ENCODE data around the gene CLIP1.
A peak's percentile ranks its signal among the peaks of the same experiment; 100 is the strongest.
"Not testable (repeated sequence)": the region's sequence is repeated elsewhere in the genome, so short reads cannot be mapped to it uniquely, and the experiment has no call there.

The CLIP1 gene

GRCh38 chr12:122366685-122367475 lies 55.6 kb downstream of the CLIP1 start:
- peaks cover 42% of the 10 kb centered on the region for H3K4me1 ChIP-seq (ENCODE audit: control insufficient read depth, insufficient read depth, low read length)
- DNase-seq (ENCODE audit: low read depth), result peak; percentile 82
- H3K27me3 ChIP-seq (replicated peaks; ENCODE audit: control insufficient read depth, insufficient read depth, low read length), result no peaks in the 10 kb centered on the region
- H3K9me3 ChIP-seq (ENCODE audit: control insufficient read depth, low read length), result no peaks in the 10 kb centered on the region
- H3K36me3 ChIP-seq (ENCODE audit: control insufficient read depth, insufficient read depth, low read length, severe bottlenecking), result peaks cover 8% of the 10 kb centered on the region
- peak overlapping the region; percentile 3 for H3K4me3 ChIP-seq (ENCODE audit: low read length)
- H3K9ac ChIP-seq (ENCODE audit: low read length), result peak overlapping the region; percentile 56

DNA sequence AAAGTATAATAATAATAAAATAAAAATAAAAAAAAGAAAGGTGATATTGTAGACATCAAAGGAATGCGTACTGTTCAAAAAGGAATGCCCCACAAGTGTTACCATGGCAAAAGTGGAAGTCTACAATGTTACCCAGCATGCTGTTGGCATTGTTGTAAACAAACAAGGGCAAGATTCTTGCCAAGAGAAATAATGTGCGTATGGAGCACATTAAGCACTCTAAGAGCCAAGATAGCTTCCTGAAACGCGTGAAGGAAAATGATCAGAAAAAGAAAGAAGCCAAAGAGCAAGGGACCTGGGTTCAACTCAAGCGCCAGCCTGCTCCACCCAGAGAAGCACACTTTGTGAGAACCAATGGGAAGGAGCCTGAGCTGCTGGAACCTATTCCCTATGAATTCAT lies 57.2 kb downstream of the CLIP1 start:
- H3K4me3 ChIP-seq (ENCODE audit: low read length); H3K9me3 ChIP-seq (ENCODE audit: control insufficient read depth, low read length); H3K9ac ChIP-seq (ENCODE audit: low read length); H3K27me3 ChIP-seq (replicated peaks; ENCODE audit: control insufficient read depth, insufficient read depth, low read length): not testable (repeated sequence)
- DNase-seq (ENCODE audit: low read depth), result peak; percentile 32
- Histone ChIP-seq H3K4me1 (ENCODE audit: control insufficient read depth, insufficient read depth, low read length) (peaks cover 42% of the 10 kb centered on the region), H3K36me3 (ENCODE audit: control insufficient read depth, insufficient read depth, low read length, severe bottlenecking) (peaks cover 17% of the 10 kb centered on the region)

GRCh38 chr12:122363782-122364181 lies 58.7 kb downstream of the CLIP1 start:
- peaks cover 30% of the 10 kb centered on the region for H3K36me3 ChIP-seq (ENCODE audit: control insufficient read depth, insufficient read depth, low read length, severe bottlenecking)
- H3K4me1 ChIP-seq (ENCODE audit: control insufficient read depth, insufficient read depth, low read length), result peaks cover 36% of the 10 kb centered on the region
- H3K27me3 ChIP-seq (replicated peaks; ENCODE audit: control insufficient read depth, insufficient read depth, low read length), result no peaks in the 10 kb centered on the region
- no peak overlapping the region for H3K9ac ChIP-seq (ENCODE audit: low read length)
- H3K9me3 ChIP-seq (ENCODE audit: control insufficient read depth, low read length), result no peaks in the 10 kb centered on the region
- H3K4me3 ChIP-seq (ENCODE audit: low read length), result peak overlapping the region; percentile 23
- DNase-seq (ENCODE audit: low read depth), result no peak

DNA sequence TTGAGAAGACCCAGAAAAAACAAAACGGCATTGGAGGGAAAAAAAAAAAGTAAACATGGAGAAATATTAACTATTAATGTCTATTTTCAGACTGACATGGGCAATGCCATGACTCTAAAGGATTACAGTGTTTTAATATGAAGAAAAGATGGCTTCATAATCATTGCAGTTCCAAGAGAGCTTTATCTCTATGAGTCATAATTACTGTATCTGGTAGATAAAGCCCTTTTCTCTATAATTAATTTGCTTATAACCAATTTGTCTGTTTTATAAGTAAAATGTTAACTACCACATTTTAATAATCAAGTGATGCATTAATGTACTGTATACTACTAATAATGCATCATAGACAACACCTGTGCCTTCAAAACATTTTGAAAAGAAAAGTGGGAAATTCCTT lies 59.7 kb downstream of the CLIP1 start:
- DNase-seq (ENCODE audit: low read depth), result no peak
- H3K9me3 ChIP-seq (ENCODE audit: control insufficient read depth, low read length), result no peaks in the 10 kb centered on the region
- peaks cover 26% of the 10 kb centered on the region for H3K4me1 ChIP-seq (ENCODE audit: control insufficient read depth, insufficient read depth, low read length)
- peaks cover 30% of the 10 kb centered on the region for H3K36me3 ChIP-seq (ENCODE audit: control insufficient read depth, insufficient read depth, low read length, severe bottlenecking)
- no peak overlapping the region for H3K9ac ChIP-seq (ENCODE audit: low read length)
- no peak overlapping the region for H3K4me3 ChIP-seq (ENCODE audit: low read length)
- H3K27me3 ChIP-seq (replicated peaks; ENCODE audit: control insufficient read depth, insufficient read depth, low read length), result no peaks in the 10 kb centered on the region

DNA sequence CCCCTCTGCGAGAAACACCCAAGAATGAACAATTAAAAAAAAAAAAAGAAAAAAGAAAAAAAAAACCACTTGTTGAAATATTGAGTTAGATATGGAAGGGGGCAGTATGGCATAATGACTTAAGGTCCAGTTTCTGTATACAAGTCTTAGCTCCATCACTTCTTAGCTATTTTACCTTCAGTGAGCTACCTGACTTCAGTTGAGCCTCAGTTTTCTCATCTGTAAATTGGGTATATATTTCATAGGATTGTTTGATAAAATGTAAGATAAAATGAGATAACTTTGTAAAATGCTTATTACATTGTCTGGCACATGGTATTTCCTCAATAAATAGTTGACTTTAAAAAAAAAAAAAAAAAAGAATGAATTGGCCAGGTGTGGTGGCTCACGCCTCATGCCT lies 64.1 kb downstream of the CLIP1 start:
- H3K9me3 ChIP-seq (ENCODE audit: control insufficient read depth, low read length); H3K4me3 ChIP-seq (ENCODE audit: low read length); H3K27me3 ChIP-seq (replicated peaks; ENCODE audit: control insufficient read depth, insufficient read depth, low read length); H3K9ac ChIP-seq (ENCODE audit: low read length); DNase-seq (ENCODE audit: low read depth); H3K4me1 ChIP-seq (ENCODE audit: control insufficient read depth, insufficient read depth, low read length): not testable (repeated sequence)
- peaks cover 48% of the 10 kb centered on the region for H3K36me3 ChIP-seq (ENCODE audit: control insufficient read depth, insufficient read depth, low read length, severe bottlenecking)

- not testable (repeated sequence) for H3K9me3 ChIP-seq (ENCODE audit: control insufficient read depth, low read length); H3K4me3 ChIP-seq (ENCODE audit: low read length); H3K27me3 ChIP-seq (replicated peaks; ENCODE audit: control insufficient read depth, insufficient read depth, low read length); DNase-seq (ENCODE audit: low read depth); H3K9ac ChIP-seq (ENCODE audit: low read length); H3K4me1 ChIP-seq (ENCODE audit: control insufficient read depth, insufficient read depth, low read length)
- H3K36me3 ChIP-seq (ENCODE audit: control insufficient read depth, insufficient read depth, low read length, severe bottlenecking), result peaks cover 53% of the 10 kb centered on the region
These were observed 64.9 kb downstream of the CLIP1 start for GRCh38 chr12:122357536-122357935.

DNA sequence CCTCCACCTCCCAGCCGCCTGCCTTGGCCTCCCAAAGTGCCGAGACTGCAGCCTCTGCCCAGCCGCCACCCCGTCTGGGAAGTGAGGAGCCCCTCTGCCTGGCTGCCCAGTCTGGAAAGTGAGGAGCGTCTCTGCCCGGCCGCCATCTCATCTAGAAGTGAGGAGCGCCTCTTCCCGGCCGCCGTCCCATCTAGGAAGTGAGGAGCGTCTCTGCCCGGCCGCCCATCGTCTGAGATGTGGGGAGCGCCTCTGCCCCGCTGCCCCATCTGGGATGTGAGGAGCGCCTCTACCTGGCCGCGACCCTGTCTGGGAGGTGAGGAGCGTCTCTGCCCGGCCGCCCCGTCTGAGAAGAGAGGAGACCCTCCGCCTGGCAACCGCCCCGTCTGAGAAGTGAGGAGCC lies 65.5 kb downstream of the CLIP1 start:
- H3K27me3 ChIP-seq (replicated peaks; ENCODE audit: control insufficient read depth, insufficient read depth, low read length); H3K9ac ChIP-seq (ENCODE audit: low read length); H3K4me3 ChIP-seq (ENCODE audit: low read length); DNase-seq (ENCODE audit: low read depth); H3K9me3 ChIP-seq (ENCODE audit: control insufficient read depth, low read length); H3K4me1 ChIP-seq (ENCODE audit: control insufficient read depth, insufficient read depth, low read length): not testable (repeated sequence)
- H3K36me3 ChIP-seq (ENCODE audit: control insufficient read depth, insufficient read depth, low read length, severe bottlenecking), result peaks cover 57% of the 10 kb centered on the region

- Histone ChIP-seq H3K27me3 (replicated peaks; ENCODE audit: control insufficient read depth, insufficient read depth, low read length) (no peaks in the 10 kb centered on the region), H3K4me3 (ENCODE audit: low read length) (no peak overlapping the region), H3K9ac (ENCODE audit: low read length) (no peak overlapping the region), H3K36me3 (ENCODE audit: control insufficient read depth, insufficient read depth, low read length, severe bottlenecking) (peaks cover 58% of the 10 kb centered on the region), H3K9me3 (ENCODE audit: control insufficient read depth, low read length) (no peaks in the 10 kb centered on the region), H3K4me1 (ENCODE audit: control insufficient read depth, insufficient read depth, low read length) (peaks cover 2% of the 10 kb centered on the region)
- DNase-seq (ENCODE audit: low read depth), result peak; percentile 83
These were observed 66.3 kb downstream of the CLIP1 start for GRCh38 chr12:122356192-122356635.

GRCh38 chr12:122355706-122356105 lies 66.8 kb downstream of the CLIP1 start:
- Histone ChIP-seq H3K9ac (ENCODE audit: low read length) (no peak overlapping the region), H3K4me3 (ENCODE audit: low read length) (no peak overlapping the region), H3K27me3 (replicated peaks; ENCODE audit: control insufficient read depth, insufficient read depth, low read length) (no peaks in the 10 kb centered on the region), H3K4me1 (ENCODE audit: control insufficient read depth, insufficient read depth, low read length) (peaks cover 7% of the 10 kb centered on the region), H3K36me3 (ENCODE audit: control insufficient read depth, insufficient read depth, low read length, severe bottlenecking) (peaks cover 57% of the 10 kb centered on the region), H3K9me3 (ENCODE audit: control insufficient read depth, low read length) (no peaks in the 10 kb centered on the region)
- DNase-seq (ENCODE audit: low read depth), result no peak

GRCh38 chr12:122354958-122355641 lies 67.4 kb downstream of the CLIP1 start:
- H3K4me3 ChIP-seq (ENCODE audit: low read length), result no peak overlapping the region
- H3K9me3 ChIP-seq (ENCODE audit: control insufficient read depth, low read length), result no peaks in the 10 kb centered on the region
- peaks cover 52% of the 10 kb centered on the region for H3K36me3 ChIP-seq (ENCODE audit: control insufficient read depth, insufficient read depth, low read length, severe bottlenecking)
- no peaks in the 10 kb centered on the region for H3K27me3 ChIP-seq (replicated peaks; ENCODE audit: control insufficient read depth, insufficient read depth, low read length)
- DNase-seq (ENCODE audit: low read depth), result no peak
- H3K9ac ChIP-seq (ENCODE audit: low read length), result no peak overlapping the region
- H3K4me1 ChIP-seq (ENCODE audit: control insufficient read depth, insufficient read depth, low read length), result peaks cover 11% of the 10 kb centered on the region

- H3K4me3 ChIP-seq (ENCODE audit: low read length), result no peak overlapping the region
- peaks cover 14% of the 10 kb centered on the region for H3K4me1 ChIP-seq (ENCODE audit: control insufficient read depth, insufficient read depth, low read length)
- no peaks in the 10 kb centered on the region for H3K27me3 ChIP-seq (replicated peaks; ENCODE audit: control insufficient read depth, insufficient read depth, low read length)
- no peak for DNase-seq (ENCODE audit: low read depth)
- H3K9me3 ChIP-seq (ENCODE audit: control insufficient read depth, low read length), result no peaks in the 10 kb centered on the region
- no peak overlapping the region for H3K9ac ChIP-seq (ENCODE audit: low read length)
- H3K36me3 ChIP-seq (ENCODE audit: control insufficient read depth, insufficient read depth, low read length, severe bottlenecking), result peaks cover 62% of the 10 kb centered on the region
These were observed 70.1 kb downstream of the CLIP1 start for GRCh38 chr12:122352394-122352793.
